ENCODE measurements around the gene EPPIN. TPM values are rescaled to one million over a fixed set of nuclear protein-coding genes. Genes with fewer than 3 reads are reported as not detected.

The EPPIN gene
- total and polyA plus RNA-seq, 2 donors (not counting 3 experiments of a cell fraction or from before 2014, with no cell fraction given) = not detected

- H3K9me3 ChIP-seq (replicated peaks; ENCODE audit: control insufficient read depth, insufficient read depth, low read length) = no peaks in the 10 kb centered on the region
- H3K4me3 ChIP-seq (replicated peaks in 1 of 3; ENCODE audit: insufficient read depth in 1 of 3, low read depth in 1 of 3, low read length in 3 of 3) = no peak overlapping the region
- no TSS peak for BruUV-seq (replicated peaks)
- no peak for TF ChIP-seq FOS (IDR thresholded peaks at IDR 0.05; ENCODE audit: borderline replicate concordance, insufficient read depth, low read length)
- TF ChIP-seq POLR2A (IDR thresholded peaks at IDR 0.05; ENCODE audit: low read depth, low read length) = no peak
- TF ChIP-seq EZH2 (IDR thresholded peaks at IDR 0.05; ENCODE audit: borderline replicate concordance, low read depth, low read length, severe bottlenecking) = no peak
- TF ChIP-seq MYC (IDR thresholded peaks at IDR 0.05; ENCODE audit: low read depth, low read length) = no peak
- TF ChIP-seq CTCF (IDR thresholded peaks at IDR 0.05; ENCODE audit: extremely low read depth in 1 of 2, insufficient read depth in 1 of 2, low read depth in 1 of 2, low read length in 2 of 2) = no peak
- no peak for TF ChIP-seq GATA2 (IDR thresholded peaks at IDR 0.05; ENCODE audit: insufficient read depth, insufficient read length, low read depth, low read length)
- no peak for TF ChIP-seq MAX (IDR thresholded peaks at IDR 0.05; ENCODE audit: insufficient read depth, insufficient read length)
- TF ChIP-seq JUN (IDR thresholded peaks at IDR 0.05; ENCODE audit: borderline replicate concordance, insufficient read depth, insufficient read length, low read depth) = no peak
- no peak for TF ChIP-seq POLR2AphosphoS5 (IDR thresholded peaks at IDR 0.05; ENCODE audit: insufficient read depth, low read depth, low read length)
- no peaks in the 10 kb centered on the region for H4K20me1 ChIP-seq (replicated peaks; ENCODE audit: control insufficient read depth, extremely low read depth, insufficient read depth, low read length)
- ChIA-PET CTCF (interaction anchor here (1.3 kb wide), 1 partner anchor 225 kb away, joined by 16 read pairs; no protein-coding TSS in a partner anchor), POLR2A (no interaction called here)
- H3K9ac ChIP-seq (replicated peaks; ENCODE audit: extremely low read depth, insufficient read depth, low read length) = no peak overlapping the region
- H3K27me3 ChIP-seq (ENCODE audit: control insufficient read depth in 2 of 2, insufficient read depth in 2 of 2, low read length in 2 of 2) = no peaks in the 10 kb centered on the region
- FAIRE-seq (no peak), DNase-seq (ENCODE audit: low read depth, low spot score) (no peak)
- H3K27ac ChIP-seq (ENCODE audit: insufficient read depth, low read depth, low read length) = no peak overlapping the region
- dilution Hi-C loops (cut with MboI; ENCODE audit: extremely low pct_ligation_motif_present, low sequenced_read_pairs) = no loop called here
- no peaks in the 10 kb centered on the region for H3K36me3 ChIP-seq (ENCODE audit: control insufficient read depth in 2 of 2, extremely low read depth in 1 of 2, insufficient read depth in 2 of 2, low read length in 2 of 2)
- H3K79me2 ChIP-seq (ENCODE audit: control insufficient read depth, insufficient read depth, low read length) = no peaks in the 10 kb centered on the region
- no peak overlapping the region for H2AFZ ChIP-seq (ENCODE audit: low read depth, low read length)
- no peak overlapping the region for H3K4me2 ChIP-seq (ENCODE audit: insufficient read depth, low read length)
- intact Hi-C loops (cut with micrococcal nuclease) = loop anchor here (1.0 kb wide), 1 partner anchor 225 kb away; no protein-coding TSS in a partner anchor
- no peaks in the 10 kb centered on the region for H3K9me1 ChIP-seq (replicated peaks; ENCODE audit: control insufficient read depth, extremely low read depth, insufficient read depth, low read length)
- no peaks in the 10 kb centered on the region for H3K4me1 ChIP-seq (ENCODE audit: control insufficient read depth, extremely low read depth, insufficient read depth, low read length)
Observed at GRCh38 chr20:45545754-45546453, 1.3 kb downstream of the EPPIN start.

Measured in endothelial cell of umbilical vein (primary cell).